ENCODE measurements around the gene BACH1.

BACH1 gene

DNA sequence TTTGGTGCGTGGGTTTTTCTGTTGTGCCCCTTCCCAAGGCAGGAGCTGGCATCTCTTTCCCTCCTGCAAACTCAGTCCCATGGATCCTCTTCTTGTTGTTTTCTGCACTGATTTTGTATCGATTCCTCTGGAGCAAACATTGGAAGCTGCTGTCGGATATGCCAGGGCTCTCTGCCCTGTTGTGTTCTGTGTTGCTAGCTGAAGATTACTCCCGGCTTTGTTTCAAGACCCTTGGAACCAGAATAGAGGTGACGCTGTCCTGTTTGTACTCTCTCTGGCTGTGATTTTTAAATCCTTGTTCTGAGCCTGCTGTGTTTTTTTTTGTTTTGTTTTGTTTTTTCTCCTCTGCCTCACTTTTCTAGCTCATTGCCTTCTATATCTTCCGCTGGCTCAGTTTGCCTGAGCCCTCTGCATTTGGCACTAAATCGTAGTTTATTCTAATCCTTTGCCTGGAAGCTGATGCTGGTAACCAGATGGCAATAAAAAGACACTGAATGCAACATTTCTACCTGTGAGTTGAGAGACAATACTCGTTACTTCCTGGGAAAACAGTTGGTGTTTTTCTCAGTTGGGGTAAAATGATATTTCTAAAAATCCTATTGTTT is 67.0 kb downstream of the BACH1 start:
- H3F3A ChIP-seq (ENCODE audit: control insufficient read depth, insufficient read depth), result no peaks in the 10 kb centered on the region

GRCh38 chr21:29366532-29366931 is 67.8 kb downstream of the BACH1 start:
- Histone ChIP-seq H3K4me2 (ENCODE audit: low read length) (no peak overlapping the region), H3K4me3 (ENCODE audit: low read length) (no peak overlapping the region), H3K9me3 (ENCODE audit: control insufficient read depth, insufficient read depth, low read length) (no peaks in the 10 kb centered on the region; the same call in 1 of the 2 replicates), H3F3A (ENCODE audit: control insufficient read depth, insufficient read depth) (no peaks in the 10 kb centered on the region), H3K27me3 (ENCODE audit: control insufficient read depth, low read length) (no peaks in the 10 kb centered on the region), H4K20me1 (ENCODE audit: control insufficient read depth, insufficient read depth, low read depth, low read length) (no peaks in the 10 kb centered on the region), H3K27ac (ENCODE audit: low read depth, low read length) (no peak overlapping the region), H3K36me3 (ENCODE audit: control insufficient read depth, low read length) (no peaks in the 10 kb centered on the region), H3K79me2 (ENCODE audit: control insufficient read depth, low read length) (no peaks in the 10 kb centered on the region), H3K9me2 (replicated peaks; ENCODE audit: control insufficient read depth, low read length) (no peaks in the 10 kb centered on the region), H3K4me1 (ENCODE audit: control insufficient read depth, low read length) (no peaks in the 10 kb centered on the region)
- TF ChIP-seq CTCF (IDR thresholded peaks at IDR 0.05; ENCODE audit: low read depth, low read length, poor library complexity, severe bottlenecking) (no peak), EZH2phosphoT487 (IDR thresholded peaks at IDR 0.05; ENCODE audit: borderline replicate concordance, low read length) (no peak)

More for the DNA sequence above, 67.0 kb downstream of the BACH1 start:
- H4K20me1 ChIP-seq (ENCODE audit: control insufficient read depth, insufficient read depth, low read depth, low read length), result no peaks in the 10 kb centered on the region
- H3K9me3 ChIP-seq (ENCODE audit: control insufficient read depth, insufficient read depth, low read length), result no peaks in the 10 kb centered on the region; the same call in 1 of the 2 replicates
- H3K9me2 ChIP-seq (replicated peaks; ENCODE audit: control insufficient read depth, low read length), result no peaks in the 10 kb centered on the region
- H3K79me2 ChIP-seq (ENCODE audit: control insufficient read depth, low read length), result no peaks in the 10 kb centered on the region
- no peak overlapping the region for H3K4me2 ChIP-seq (ENCODE audit: low read length)
- TF ChIP-seq CTCF (IDR thresholded peaks at IDR 0.05; ENCODE audit: low read depth, low read length, poor library complexity, severe bottlenecking) (no peak), EZH2phosphoT487 (IDR thresholded peaks at IDR 0.05; ENCODE audit: borderline replicate concordance, low read length) (no peak)
- H3K27me3 ChIP-seq (ENCODE audit: control insufficient read depth, low read length), result no peaks in the 10 kb centered on the region
- H3K36me3 ChIP-seq (ENCODE audit: control insufficient read depth, low read length), result no peaks in the 10 kb centered on the region
- no peak overlapping the region for H3K4me3 ChIP-seq (ENCODE audit: low read length)
- no peak overlapping the region for H3K27ac ChIP-seq (ENCODE audit: low read depth, low read length)
- H3K4me1 ChIP-seq (ENCODE audit: control insufficient read depth, low read length), result no peaks in the 10 kb centered on the region

GRCh38 chr21:29367335-29367734 is 68.6 kb downstream of the BACH1 start:
- Histone ChIP-seq H3K9me2 (replicated peaks; ENCODE audit: control insufficient read depth, low read length) (no peaks in the 10 kb centered on the region), H3F3A (ENCODE audit: control insufficient read depth, insufficient read depth) (no peaks in the 10 kb centered on the region), H3K4me1 (ENCODE audit: control insufficient read depth, low read length) (no peaks in the 10 kb centered on the region), H3K27me3 (ENCODE audit: control insufficient read depth, low read length) (no peaks in the 10 kb centered on the region), H3K27ac (ENCODE audit: low read depth, low read length) (no peak overlapping the region), H3K4me2 (ENCODE audit: low read length) (no peak overlapping the region), H4K20me1 (ENCODE audit: control insufficient read depth, insufficient read depth, low read depth, low read length) (no peaks in the 10 kb centered on the region), H3K79me2 (ENCODE audit: control insufficient read depth, low read length) (no peaks in the 10 kb centered on the region), H3K36me3 (ENCODE audit: control insufficient read depth, low read length) (no peaks in the 10 kb centered on the region), H3K4me3 (ENCODE audit: low read length) (no peak overlapping the region), H3K9me3 (ENCODE audit: control insufficient read depth, insufficient read depth, low read length) (no peaks in the 10 kb centered on the region; the same call in 1 of the 2 replicates)
- no peak for TF ChIP-seq CTCF (IDR thresholded peaks at IDR 0.05; ENCODE audit: low read depth, low read length, poor library complexity, severe bottlenecking)
